Left ventricle myocardium inferior (tissue), 1 donor: ENCODE results near the gene C16orf95. TPM values are rescaled to one million over a fixed set of nuclear protein-coding genes. Genes with fewer than 3 reads are reported as not detected.

ENCODE experiments used
- DNase-seq: peaks from one replicate; pipeline ENCODE4 v3.0.0-alpha.2; 2020
- H3K27ac ChIP-seq: fragments of 200-600 bp; replicated peaks from 2 replicates; pipeline ENCODE4 v1.8.0; 2021
- H3K27me3 ChIP-seq: fragments of 200-600 bp; 2 replicates; pipeline ENCODE4 v1.8.0; 2021; ENCODE audit warnings: low read depth
- H3K36me3 ChIP-seq: fragments of 200-600 bp; 2 replicates; pipeline ENCODE4 v1.8.0; 2021
- H3K4me1 ChIP-seq: fragments of 200-600 bp; 2 replicates; pipeline ENCODE4 v1.8.0; 2021
- H3K4me3 ChIP-seq: fragments of 200-600 bp; 2 replicates; pipeline ENCODE4 v1.8.0; 2021; ENCODE audit warnings: mild to moderate bottlenecking, moderate library complexity
- H3K9me3 ChIP-seq: fragments of 200-600 bp; replicated peaks from 2 replicates; pipeline ENCODE4 v1.8.0; 2021
- intact Hi-C: fragments of 100-400 bp; cut with micrococcal nuclease; formaldehyde crosslinking; loops from one replicate; pipeline ENCODE4 v1.11.0; 2022
- total RNA-seq: library from RNA; stranded (reverse); fragmentation: NEBNext Ultra II Directional; extraction: Animal tissue kit (Norgen Biotek cat#: 25700); gene quantifications from one replicate; pipeline ENCODE4 v1.2.1, GENCODE V29; 2021
- TF ChIP-seq, protein P1 (sequence below): fragments of 200-600 bp; IDR thresholded peaks from 2 replicates; pipeline ENCODE4 v1.8.0; 2021; ENCODE audit warnings: antibody characterized with exemption, mild to moderate bottlenecking, borderline replicate concordance
- donor health status: DM: no; HTN: yes; CAD: no; lungs with severe emphysema.

The C16orf95 gene
- total RNA-seq, 1 donor from 2014 or later = 3.2 TPM

DNA sequence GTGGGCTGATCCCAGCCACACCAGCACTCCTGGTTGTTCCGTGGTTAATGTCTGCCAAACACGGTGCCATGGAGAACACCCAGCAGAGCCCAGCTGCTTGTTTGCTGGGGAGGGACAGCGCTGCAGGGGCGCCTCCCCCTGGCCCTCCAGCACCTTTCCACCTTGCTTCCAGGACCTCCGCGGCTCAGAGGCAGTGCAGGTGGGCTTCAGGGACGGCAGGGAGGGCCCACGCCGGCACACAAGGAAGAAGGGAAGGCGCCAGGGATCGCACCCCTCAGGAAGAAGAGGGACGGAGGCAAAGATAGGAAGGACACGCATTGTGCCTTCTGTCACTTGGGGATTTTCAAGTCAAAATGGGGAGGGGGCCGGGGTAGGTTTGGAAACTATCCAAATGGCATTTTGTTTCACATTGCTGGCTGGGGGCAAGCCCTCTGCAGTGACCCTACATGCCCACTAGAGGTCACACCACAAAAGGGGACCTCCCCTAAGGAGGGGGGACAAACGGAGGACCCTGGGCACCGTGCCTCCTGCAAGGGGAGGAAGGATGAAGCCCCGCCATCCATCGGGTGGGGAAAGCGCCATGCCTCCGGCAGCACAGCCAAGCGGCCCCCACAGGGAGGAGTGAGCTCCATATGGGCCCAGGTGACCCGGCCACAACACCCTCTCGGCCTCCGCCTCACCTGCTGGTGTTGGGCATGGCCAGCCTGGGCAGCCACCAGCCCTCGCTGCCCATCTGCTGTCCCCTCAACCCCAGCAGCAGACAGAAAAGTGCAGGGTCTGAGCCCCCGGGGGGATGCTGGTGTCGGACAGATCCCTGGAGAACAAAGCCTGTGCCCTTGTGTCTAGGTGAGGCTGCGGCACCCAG lies 7.5 kb upstream of the C16orf95 start:
- Histone ChIP-seq H3K4me1 (peaks cover 13% of the 10 kb centered on the region), H3K27ac (peak overlapping the region; percentile 18), H3K36me3 (peaks cover 11% of the 10 kb centered on the region), H3K4me3 (no peak overlapping the region), H3K27me3 (no peaks in the 10 kb centered on the region), H3K9me3 (no peaks in the 10 kb centered on the region)
- DNase-seq = no peak
- intact Hi-C loops = no loop called here
- TF ChIP-seq, protein P1, sequence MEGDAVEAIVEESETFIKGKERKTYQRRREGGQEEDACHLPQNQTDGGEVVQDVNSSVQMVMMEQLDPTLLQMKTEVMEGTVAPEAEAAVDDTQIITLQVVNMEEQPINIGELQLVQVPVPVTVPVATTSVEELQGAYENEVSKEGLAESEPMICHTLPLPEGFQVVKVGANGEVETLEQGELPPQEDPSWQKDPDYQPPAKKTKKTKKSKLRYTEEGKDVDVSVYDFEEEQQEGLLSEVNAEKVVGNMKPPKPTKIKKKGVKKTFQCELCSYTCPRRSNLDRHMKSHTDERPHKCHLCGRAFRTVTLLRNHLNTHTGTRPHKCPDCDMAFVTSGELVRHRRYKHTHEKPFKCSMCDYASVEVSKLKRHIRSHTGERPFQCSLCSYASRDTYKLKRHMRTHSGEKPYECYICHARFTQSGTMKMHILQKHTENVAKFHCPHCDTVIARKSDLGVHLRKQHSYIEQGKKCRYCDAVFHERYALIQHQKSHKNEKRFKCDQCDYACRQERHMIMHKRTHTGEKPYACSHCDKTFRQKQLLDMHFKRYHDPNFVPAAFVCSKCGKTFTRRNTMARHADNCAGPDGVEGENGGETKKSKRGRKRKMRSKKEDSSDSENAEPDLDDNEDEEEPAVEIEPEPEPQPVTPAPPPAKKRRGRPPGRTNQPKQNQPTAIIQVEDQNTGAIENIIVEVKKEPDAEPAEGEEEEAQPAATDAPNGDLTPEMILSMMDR = peak; percentile 89

DNA sequence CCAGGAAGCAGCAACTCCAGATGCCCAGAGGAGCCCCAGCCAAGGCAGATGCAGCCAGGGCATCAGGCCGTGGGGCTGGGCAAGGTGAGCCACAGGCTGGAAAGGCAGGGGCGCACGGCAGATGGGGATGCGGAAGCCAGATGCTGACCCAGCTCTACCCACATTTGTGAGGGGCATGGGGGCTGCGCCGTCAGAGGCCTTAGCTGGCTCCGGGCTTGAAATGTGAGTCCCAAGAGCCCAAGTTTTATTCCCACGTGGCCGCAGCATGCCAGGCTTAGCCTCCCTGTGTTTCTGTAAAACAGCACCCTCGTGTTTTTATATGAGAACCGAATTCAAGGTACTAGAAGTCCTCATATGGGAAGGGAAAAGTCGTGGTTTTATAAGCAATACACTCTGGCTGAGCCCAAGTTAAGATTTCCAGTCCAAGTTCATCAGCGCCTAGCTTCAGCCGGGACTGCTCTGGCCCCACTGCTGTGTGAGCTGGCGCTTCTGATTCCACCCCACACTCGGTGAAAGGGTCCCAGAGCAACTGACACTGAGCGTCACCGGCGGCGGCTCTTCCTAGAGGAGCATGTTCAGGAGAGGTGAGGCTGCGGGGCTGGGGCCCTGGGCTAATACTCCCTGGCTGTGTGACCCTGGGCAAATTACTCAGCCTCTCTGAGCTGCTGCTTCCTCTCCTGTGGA lies 6.7 kb upstream of the C16orf95 start:
- TF ChIP-seq, protein P1 = no peak
- no peak overlapping the region for H3K4me3 ChIP-seq
- no peak for DNase-seq
- H3K4me1 ChIP-seq = peaks cover 14% of the 10 kb centered on the region
- H3K27me3 ChIP-seq = no peaks in the 10 kb centered on the region
- peaks cover 4% of the 10 kb centered on the region for H3K36me3 ChIP-seq
- no peaks in the 10 kb centered on the region for H3K9me3 ChIP-seq
- H3K27ac ChIP-seq = no peak overlapping the region
- intact Hi-C loops = no loop called here

DNA sequence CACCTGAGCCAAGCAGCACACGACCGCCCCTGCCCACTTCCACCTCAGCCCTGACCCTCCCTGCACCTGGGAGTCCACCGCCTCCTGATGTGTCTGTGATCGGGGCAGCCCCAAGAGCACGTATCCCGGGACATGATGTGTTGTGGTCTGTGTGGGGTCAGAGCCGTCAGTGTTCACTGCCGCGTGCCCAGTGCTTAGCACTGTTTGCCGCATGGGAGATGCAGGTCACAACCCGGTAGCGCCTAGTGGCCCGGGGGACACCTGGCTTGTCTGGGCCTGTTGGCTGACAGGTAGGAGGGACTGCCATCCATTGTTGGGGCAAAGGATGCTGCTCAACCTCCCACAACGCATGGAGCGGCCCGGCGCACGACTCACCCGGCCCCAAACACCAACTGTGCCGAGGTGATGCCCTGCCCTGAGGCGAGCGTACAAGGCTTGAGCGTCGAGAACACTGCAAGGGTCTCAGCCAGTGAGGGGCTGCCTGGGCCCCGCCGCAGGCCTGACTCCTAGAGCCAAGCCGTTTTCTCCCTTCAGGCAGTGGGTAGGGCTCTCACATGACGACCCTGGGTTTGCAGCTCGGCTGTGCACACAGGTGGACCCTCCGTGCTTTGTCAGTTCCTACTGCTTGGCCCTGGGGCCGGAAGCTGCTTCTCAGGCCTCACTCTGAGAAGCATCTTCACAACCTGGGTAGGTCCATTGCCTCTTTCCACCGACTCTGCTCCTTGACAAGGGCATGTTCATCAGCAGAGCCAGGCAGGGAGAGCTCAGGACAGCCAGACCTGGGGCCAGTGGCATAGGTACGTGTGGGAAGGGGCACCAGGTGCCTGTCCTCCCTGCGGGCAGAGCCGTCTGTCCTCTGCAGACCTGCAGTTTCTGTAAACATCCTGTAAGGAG lies 5.9 kb upstream of the C16orf95 start:
- H3K4me3 ChIP-seq = no peak overlapping the region
- TF ChIP-seq, protein P1 = no peak
- H3K36me3 ChIP-seq = no peaks in the 10 kb centered on the region
- H3K4me1 ChIP-seq = peaks cover 19% of the 10 kb centered on the region
- intact Hi-C loops = no loop called here
- no peaks in the 10 kb centered on the region for H3K27me3 ChIP-seq
- no peak overlapping the region for H3K27ac ChIP-seq
- no peaks in the 10 kb centered on the region for H3K9me3 ChIP-seq
- DNase-seq = no peak

DNA sequence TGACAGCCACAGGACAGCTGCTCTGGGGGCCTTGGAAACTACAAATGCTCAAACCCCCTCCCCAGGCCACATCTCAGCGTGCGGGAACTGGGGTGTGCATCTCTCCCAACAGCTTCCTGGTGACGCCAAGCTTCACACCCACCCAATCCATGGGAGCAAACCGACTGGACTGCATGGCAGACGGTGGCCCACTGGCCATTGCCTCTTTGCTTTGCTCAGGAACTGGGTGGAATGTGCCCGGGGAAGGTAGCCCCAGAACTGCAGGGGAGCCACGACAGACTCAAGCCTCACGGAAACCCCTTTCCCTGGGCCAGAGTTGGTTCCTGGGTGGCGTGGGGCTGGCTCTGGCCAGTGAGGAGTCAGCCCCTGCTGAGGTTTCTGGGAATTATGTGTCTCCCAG lies 5.2 kb upstream of the C16orf95 start:
- H3K36me3 ChIP-seq = no peaks in the 10 kb centered on the region
- H3K27me3 ChIP-seq = no peaks in the 10 kb centered on the region
- H3K4me3 ChIP-seq = no peak overlapping the region
- DNase-seq = no peak
- H3K4me1 ChIP-seq = peaks cover 25% of the 10 kb centered on the region
- intact Hi-C loops = no loop called here
- H3K9me3 ChIP-seq = no peaks in the 10 kb centered on the region
- no peak overlapping the region for H3K27ac ChIP-seq
- TF ChIP-seq, protein P1 = no peak
